Neuron (in vitro differentiated cells): ENCODE measurements around the gene PLPPR2.
"Not testable (repeated sequence)": the region's sequence is repeated elsewhere in the genome, so short reads cannot be mapped to it uniquely, and the experiment has no call there.

Experiments used
- H2AFZ ChIP-seq: one replicate; pipeline ENCODE4 v1.6.1; 2013; ENCODE audit warnings: low read depth, mild to moderate bottlenecking, inconsistent platforms, low read length, moderate library complexity
- H3K27me3 ChIP-seq: one replicate; pipeline ENCODE4 v1.6.1; 2013; ENCODE audit warnings: low read length; ENCODE audit not compliant: insufficient read depth
- H3K36me3 ChIP-seq: one replicate; pipeline ENCODE4 v1.6.1; 2013; ENCODE audit warnings: low read length; ENCODE audit not compliant: insufficient read depth
- H3K4me1 ChIP-seq: one replicate; pipeline ENCODE4 v1.6.1; 2013; ENCODE audit warnings: low read length; ENCODE audit not compliant: insufficient read depth
- H3K4me3 ChIP-seq: 2 replicates; pipeline ENCODE4 v1.5.1; 2013; ENCODE audit warnings: mild to moderate bottlenecking, low read length, moderate library complexity
- H3K9me3 ChIP-seq: one replicate; pipeline ENCODE4 v1.6.1; 2013; ENCODE audit warnings: low read length

Gene PLPPR2

GRCh38 chr19:11370744-11371143 lies 15.5 kb downstream of the PLPPR2 start:
- no peaks in the 10 kb centered on the region for H3K9me3 ChIP-seq
- no peaks in the 10 kb centered on the region for H3K27me3 ChIP-seq
- no peaks in the 10 kb centered on the region for H3K36me3 ChIP-seq

GRCh38 chr19:11373166-11373884 lies 18.1 kb downstream of the PLPPR2 start:
- Histone ChIP-seq H3K36me3 (no peaks in the 10 kb centered on the region), H3K4me3 (peak overlapping the region; percentile 59), H3K27me3 (no peaks in the 10 kb centered on the region), H2AFZ (no peak overlapping the region), H3K4me1 (peaks cover 20% of the 10 kb centered on the region), H3K9me3 (no peaks in the 10 kb centered on the region)

More at GRCh38 chr19:11370744-11371143, 15.5 kb downstream of the PLPPR2 start:
- Histone ChIP-seq H3K4me1 (peaks cover 18% of the 10 kb centered on the region), H2AFZ (no peak overlapping the region), H3K4me3 (no peak overlapping the region)

GRCh38 chr19:11373885-11374432 lies 18.7 kb downstream of the PLPPR2 start:
- H3K9me3 ChIP-seq = no peaks in the 10 kb centered on the region
- no peaks in the 10 kb centered on the region for H3K36me3 ChIP-seq
- H3K4me1 ChIP-seq = peaks cover 23% of the 10 kb centered on the region
- no peak overlapping the region for H2AFZ ChIP-seq
- peak overlapping the region; percentile 59 for H3K4me3 ChIP-seq
- no peaks in the 10 kb centered on the region for H3K27me3 ChIP-seq

- H2AFZ ChIP-seq = peak within 1 kb of the TSS; percentile 37
- H3K27me3 ChIP-seq = no peaks in the 10 kb centered on the region
- H3K4me3 ChIP-seq = peak within 1 kb of the TSS; percentile 59
- no peaks in the 10 kb centered on the region for H3K36me3 ChIP-seq
- H3K9me3 ChIP-seq = no peaks in the 10 kb centered on the region
- H3K4me1 ChIP-seq = peaks cover 23% of the 10 kb centered on the region
Observed at GRCh38 chr19:11374433-11375142, 19.4 kb downstream of the PLPPR2 start, which contains the start of gene SWSAP1. SWSAP1 (plus strand) TSS chr19:11374666; CDS start chr19:11374681, 15 bp downstream.

GRCh38 chr19:11375143-11375948 lies 20.1 kb downstream of the PLPPR2 start:
- H3K36me3 ChIP-seq = no peaks in the 10 kb centered on the region
- H2AFZ ChIP-seq = peak overlapping the region; percentile 37
- no peaks in the 10 kb centered on the region for H3K27me3 ChIP-seq
- peaks cover 23% of the 10 kb centered on the region for H3K4me1 ChIP-seq
- peak overlapping the region; percentile 59 for H3K4me3 ChIP-seq
- H3K9me3 ChIP-seq = no peaks in the 10 kb centered on the region

GRCh38 chr19:11377237-11377636 lies 22.0 kb downstream of the PLPPR2 start:
- H3K27me3 ChIP-seq = no peaks in the 10 kb centered on the region
- H3K4me1 ChIP-seq = peaks cover 25% of the 10 kb centered on the region
- H2AFZ ChIP-seq = no peak overlapping the region
- H3K9me3 ChIP-seq = no peaks in the 10 kb centered on the region
- H3K4me3 ChIP-seq = no peak overlapping the region
- H3K36me3 ChIP-seq = no peaks in the 10 kb centered on the region

- Histone ChIP-seq H3K36me3 (no peaks in the 10 kb centered on the region), H3K27me3 (peaks cover 2% of the 10 kb centered on the region), H3K4me3 (no peak overlapping the region), H3K9me3 (no peaks in the 10 kb centered on the region), H3K4me1 (peaks cover 25% of the 10 kb centered on the region), H2AFZ (no peak overlapping the region)
Observed at GRCh38 chr19:11377756-11378155, 22.5 kb downstream of the PLPPR2 start.

- H3K9me3 ChIP-seq = no peaks in the 10 kb centered on the region
- H3K4me3 ChIP-seq = no peak overlapping the region
- H3K36me3 ChIP-seq = no peaks in the 10 kb centered on the region
- H2AFZ ChIP-seq = no peak overlapping the region
- H3K27me3 ChIP-seq = peaks cover 10% of the 10 kb centered on the region
- H3K4me1 ChIP-seq = peaks cover 21% of the 10 kb centered on the region
Observed at GRCh38 chr19:11378319-11379189, 23.3 kb downstream of the PLPPR2 start.

GRCh38 chr19:11379269-11379845 lies 24.1 kb downstream of the PLPPR2 start:
- not testable (repeated sequence) for H2AFZ ChIP-seq, H3K4me3 ChIP-seq, H3K9me3 ChIP-seq, H3K36me3 ChIP-seq
- peaks cover 19% of the 10 kb centered on the region for H3K4me1 ChIP-seq
- H3K27me3 ChIP-seq = peaks cover 13% of the 10 kb centered on the region

- Histone ChIP-seq H3K4me3 (no peak overlapping the region), H3K4me1 (peaks cover 20% of the 10 kb centered on the region), H3K27me3 (peaks cover 13% of the 10 kb centered on the region)
Observed at GRCh38 chr19:11379857-11380350, 24.7 kb downstream of the PLPPR2 start.

GRCh38 chr19:11380653-11381537 lies 25.7 kb downstream of the PLPPR2 start:
- Histone ChIP-seq H2AFZ (peak overlapping the region; percentile 66), H3K4me1 (peaks cover 12% of the 10 kb centered on the region)

More at GRCh38 chr19:11379857-11380350, 24.7 kb downstream of the PLPPR2 start:
- no peaks in the 10 kb centered on the region for H3K36me3 ChIP-seq
- no peak overlapping the region for H2AFZ ChIP-seq
- no peaks in the 10 kb centered on the region for H3K9me3 ChIP-seq

More at GRCh38 chr19:11380653-11381537, 25.7 kb downstream of the PLPPR2 start:
- H3K4me3 ChIP-seq = peak overlapping the region; percentile 61
- peaks cover 13% of the 10 kb centered on the region for H3K27me3 ChIP-seq
- H3K36me3 ChIP-seq = no peaks in the 10 kb centered on the region
- no peaks in the 10 kb centered on the region for H3K9me3 ChIP-seq
